Gastrocnemius medialis (tissue), 4 donors: Measurements from ENCODE around the gene PHF2. TPM values are rescaled to one million over a fixed set of nuclear protein-coding genes. Genes with fewer than 3 reads are reported as not detected.

ENCODE experiments used
- ATAC-seq, 2 donors: fragments of 150-250 bp; one replicate each; pipeline ENCODE4 v1.9.1; 2016
- DNase-seq, 2 donors: peaks; one replicate each; pipeline ENCODE4 v3.0.0-alpha.2; 2019
- H3K27ac ChIP-seq, 4 donors: fragments of 200-600 bp; sonication (generic); 1 replicate in 1 of 4; 2 replicates in 3 of 4; pipeline ENCODE4 v1.5.1; 2016 to 2018; ENCODE audit warnings: mild to moderate bottlenecking in 2 of 4, moderate library complexity in 1 of 4
- H3K27me3 ChIP-seq, 3 donors: fragments of 200-600 bp; sonication (generic) in 2 of 3; 1 replicate in 1 of 3; 2 replicates in 2 of 3; pipeline versions ENCODE4 v1.5.1 to v1.6.0; 2016 to 2019; ENCODE audit warnings: mild to moderate bottlenecking in 1 of 3, moderate library complexity in 1 of 3
- H3K36me3 ChIP-seq, 2 donors: fragments of 200-600 bp; sonication (generic) in 1 of 2; one replicate each; pipeline ENCODE4 v1.5.1; 2017 to 2018
- H3K4me1 ChIP-seq, 2 donors: fragments of 200-600 bp; sonication (generic) in 1 of 2; one replicate each; pipeline ENCODE4 v1.5.1; 2016 to 2017; ENCODE audit warnings: mild to moderate bottlenecking in 2 of 2
- H3K4me3 ChIP-seq, 4 donors: fragments of 200-600 bp; sonication (generic) in 3 of 4; 1 replicate in 1 of 4; 2 replicates in 3 of 4; pipeline ENCODE4 v1.5.1; 2016 to 2019; ENCODE audit warnings: mild to moderate bottlenecking in 2 of 4
- H3K9me3 ChIP-seq, 3 donors: fragments of 200-600 bp; sonication (generic) in 2 of 3; 1 replicate in 1 of 3; 2 replicates in 2 of 3; pipeline ENCODE4 v1.5.1; 2016 to 2019
- POLR2A ChIP-seq, 2 donors: fragments of 450-650 bp; IDR thresholded peaks; one replicate each; pipeline ENCODE4 v1.6.1; 2017; ENCODE audit warnings: antibody characterized with exemption in 2 of 2, mild to moderate bottlenecking in 2 of 2, moderate library complexity in 2 of 2
- in situ Hi-C, 4 donors: fragments of 200-750 bp; cut with MboI; loops; one replicate each; pipeline versions ENCODE4 v1.15.0 to v1.8.0; 2017; ENCODE audit warnings: low sequenced_read_pairs in 4 of 4
- intact Hi-C: fragments of 100-400 bp; cut with DNase I; formaldehyde crosslinking; loops from one replicate; pipeline ENCODE4 v1.15.1; 2023; ENCODE audit warnings: low total_unique reads
- total RNA-seq, 4 donors: library from RNA; depleted of rRNA; stranded (reverse); fragments of >200 nt; gene quantifications; one replicate each; pipeline versions ENCODE4 v1.1.0 to v1.2.3, GENCODE V29; 2016
- TF ChIP-seq, protein P1 (sequence below), 5 experiments: fragments of 450-650 bp in 3 of 5; fragments of 200-600 bp in 2 of 5; sonication (generic) in 2 of 5; IDR thresholded peaks in 4 of 5; conservative IDR thresholded peaks in 1 of 5; 1 replicate in 4 of 5; 2 replicates in 1 of 5; pipeline ENCODE4 v1.5.1; 2016 to 2019; ENCODE audit warnings: antibody characterized with exemption in 5 of 5, mild to moderate bottlenecking in 3 of 5, moderate library complexity in 3 of 5

PHF2 gene
- total RNA-seq, 4 donors from 2014 or later: 18.8 to 24.3 (median 21.9) TPM

DNA sequence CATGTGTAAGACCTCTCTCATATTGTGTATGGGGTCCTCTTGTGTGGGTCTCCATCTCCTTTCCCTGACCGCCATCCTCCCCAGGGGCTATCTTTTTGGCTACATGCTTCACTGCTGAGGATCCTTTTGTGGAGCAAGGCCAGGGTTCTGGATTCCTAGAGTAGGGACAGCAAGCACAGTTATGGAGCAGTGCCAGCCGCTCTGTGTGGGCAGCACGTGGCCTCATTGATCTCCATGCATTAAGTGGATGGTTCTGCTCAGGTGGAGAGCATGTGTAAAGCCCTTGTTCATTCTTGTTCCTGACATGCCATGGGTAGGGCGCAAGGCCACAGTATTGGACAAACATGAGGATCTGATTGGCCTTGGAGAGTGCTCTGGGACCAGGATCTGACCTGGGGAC, 8.9 kb downstream of the PHF2 start:
- intact Hi-C loops (no loop called here), in situ Hi-C loops (no loop called here)
- Histone ChIP-seq H3K4me3 (no peak overlapping the region), H3K4me1 (peaks cover 56 to 69% of the 10 kb centered on the region in 2 donors), H3K36me3 (no peaks in the 10 kb centered on the region), H3K27ac (no peak overlapping the region), H3K27me3 (no peaks in the 10 kb centered on the region), H3K9me3 (no peaks in the 10 kb centered on the region)
- DNase-seq: no peak
- TF ChIP-seq, protein P1, sequence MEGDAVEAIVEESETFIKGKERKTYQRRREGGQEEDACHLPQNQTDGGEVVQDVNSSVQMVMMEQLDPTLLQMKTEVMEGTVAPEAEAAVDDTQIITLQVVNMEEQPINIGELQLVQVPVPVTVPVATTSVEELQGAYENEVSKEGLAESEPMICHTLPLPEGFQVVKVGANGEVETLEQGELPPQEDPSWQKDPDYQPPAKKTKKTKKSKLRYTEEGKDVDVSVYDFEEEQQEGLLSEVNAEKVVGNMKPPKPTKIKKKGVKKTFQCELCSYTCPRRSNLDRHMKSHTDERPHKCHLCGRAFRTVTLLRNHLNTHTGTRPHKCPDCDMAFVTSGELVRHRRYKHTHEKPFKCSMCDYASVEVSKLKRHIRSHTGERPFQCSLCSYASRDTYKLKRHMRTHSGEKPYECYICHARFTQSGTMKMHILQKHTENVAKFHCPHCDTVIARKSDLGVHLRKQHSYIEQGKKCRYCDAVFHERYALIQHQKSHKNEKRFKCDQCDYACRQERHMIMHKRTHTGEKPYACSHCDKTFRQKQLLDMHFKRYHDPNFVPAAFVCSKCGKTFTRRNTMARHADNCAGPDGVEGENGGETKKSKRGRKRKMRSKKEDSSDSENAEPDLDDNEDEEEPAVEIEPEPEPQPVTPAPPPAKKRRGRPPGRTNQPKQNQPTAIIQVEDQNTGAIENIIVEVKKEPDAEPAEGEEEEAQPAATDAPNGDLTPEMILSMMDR (IDR thresholded peaks at IDR 0.05 in 4 of 5, conservative IDR thresholded peaks at IDR 0.05 in 1 of 5): no peak
- TF ChIP-seq POLR2A (IDR thresholded peaks at IDR 0.05): no peak
- no peak for ATAC-seq

DNA sequence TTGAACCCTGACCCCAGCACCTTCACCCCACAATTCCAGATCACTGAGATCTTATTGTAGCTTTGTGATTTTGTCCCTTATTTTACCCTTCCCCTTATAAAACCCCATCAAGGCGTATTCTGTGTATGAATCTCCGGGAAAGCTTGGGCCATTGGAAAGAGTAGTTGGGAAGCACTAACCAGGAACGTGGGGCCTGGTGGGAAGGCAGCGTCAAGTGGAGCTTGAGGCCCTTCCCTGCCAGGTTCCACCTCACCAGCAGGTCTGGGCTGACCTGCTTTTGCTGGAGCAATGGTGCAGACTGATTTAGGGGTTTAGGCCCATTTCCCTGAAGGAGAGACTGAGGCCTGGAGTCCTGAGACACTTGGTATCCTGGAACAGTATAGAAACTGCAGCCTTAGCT, 9.3 kb downstream of the PHF2 start:
- no peak overlapping the region for H3K27ac ChIP-seq
- no peak for ATAC-seq
- intact Hi-C loops (no loop called here), in situ Hi-C loops (no loop called here)
- DNase-seq: no peak
- H3K9me3 ChIP-seq: no peaks in the 10 kb centered on the region
- no peak overlapping the region for H3K4me3 ChIP-seq
- no peaks in the 10 kb centered on the region for H3K27me3 ChIP-seq
- no peak for TF ChIP-seq POLR2A (IDR thresholded peaks at IDR 0.05)
- TF ChIP-seq, protein P1 (IDR thresholded peaks at IDR 0.05 in 4 of 5, conservative IDR thresholded peaks at IDR 0.05 in 1 of 5): no peak
- no peaks in the 10 kb centered on the region for H3K36me3 ChIP-seq
- peaks cover 52 to 69% of the 10 kb centered on the region in 2 donors for H3K4me1 ChIP-seq

DNA sequence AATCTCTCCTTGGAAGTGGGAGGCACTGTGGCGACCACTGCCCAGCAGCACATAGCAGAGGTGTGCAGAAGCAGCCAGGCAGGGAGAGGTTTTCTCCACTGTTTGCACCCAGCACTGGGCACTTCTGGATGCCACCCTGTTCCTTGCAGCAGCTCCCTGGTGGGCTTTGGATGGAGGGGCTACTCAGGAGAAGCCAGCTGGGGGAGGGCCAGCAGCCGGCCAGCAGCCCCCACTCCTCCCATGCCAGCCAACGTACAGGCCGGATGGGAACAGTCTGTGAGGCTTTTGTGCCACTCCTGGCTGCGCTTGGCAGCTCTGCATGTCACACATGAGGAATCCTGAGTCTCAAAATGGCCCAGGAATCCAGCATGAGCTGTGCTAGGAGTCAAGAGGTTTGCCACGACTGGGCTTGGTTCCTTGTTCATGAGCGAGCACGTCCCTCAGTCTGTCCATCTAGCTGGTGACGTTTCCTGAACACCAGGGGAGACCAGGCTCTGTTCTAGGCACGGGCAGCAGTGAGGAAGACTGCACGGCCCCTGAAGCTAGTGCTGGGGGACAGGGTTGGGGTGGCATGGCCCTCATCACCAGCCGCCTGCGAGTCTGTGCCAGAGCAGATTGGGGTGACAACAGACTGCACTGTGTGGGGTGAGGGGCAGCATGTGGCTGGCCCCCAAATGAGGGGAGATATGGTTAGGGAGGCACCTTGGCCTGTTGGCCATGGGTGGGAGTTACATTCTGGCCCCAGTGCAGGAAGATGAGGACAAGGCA, 10.1 kb downstream of the PHF2 start:
- H3K4me3 ChIP-seq: no peak overlapping the region
- DNase-seq: no peak
- in situ Hi-C loops: no loop called here
- TF ChIP-seq, protein P1 (IDR thresholded peaks at IDR 0.05 in 4 of 5, conservative IDR thresholded peaks at IDR 0.05 in 1 of 5): no peak
- no peak for TF ChIP-seq POLR2A (IDR thresholded peaks at IDR 0.05)
- no peak for ATAC-seq
- no peaks in the 10 kb centered on the region for H3K36me3 ChIP-seq
- no peaks in the 10 kb centered on the region for H3K27me3 ChIP-seq
- no peaks in the 10 kb centered on the region for H3K9me3 ChIP-seq
- intact Hi-C loops: no loop called here
- peak overlapping the region in 1 of 4 donors; percentile 5 for H3K27ac ChIP-seq
- peaks cover 45 to 69% of the 10 kb centered on the region in 2 donors for H3K4me1 ChIP-seq

DNA sequence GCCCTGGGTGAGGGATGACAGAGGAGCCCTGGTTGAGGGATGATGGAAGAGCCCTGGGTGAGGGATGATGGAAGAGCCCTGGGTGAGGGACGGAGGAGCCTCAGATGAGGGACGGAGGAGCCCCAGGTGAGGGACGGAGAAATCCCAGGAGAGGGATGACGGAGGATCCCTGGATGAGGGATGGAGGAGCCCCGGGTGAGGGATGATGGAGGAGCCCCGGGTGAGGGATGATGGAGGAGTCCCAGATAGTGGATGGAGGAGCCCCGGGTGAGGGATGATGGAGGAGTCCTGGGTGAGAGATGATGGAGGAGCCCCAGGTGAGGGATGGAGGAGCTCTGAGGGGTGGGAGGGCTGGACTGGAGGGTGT, 10.9 kb downstream of the PHF2 start:
- no peaks in the 10 kb centered on the region for H3K9me3 ChIP-seq
- H3K4me1 ChIP-seq: peaks cover 40 to 63% of the 10 kb centered on the region in 2 donors
- DNase-seq (no peak), ATAC-seq (no peak)
- intact Hi-C loops (no loop called here), in situ Hi-C loops (no loop called here)
- TF ChIP-seq, protein P1 (IDR thresholded peaks at IDR 0.05 in 4 of 5, conservative IDR thresholded peaks at IDR 0.05 in 1 of 5): no peak
- TF ChIP-seq POLR2A (IDR thresholded peaks at IDR 0.05): no peak
- no peaks in the 10 kb centered on the region for H3K27me3 ChIP-seq
- no peaks in the 10 kb centered on the region for H3K36me3 ChIP-seq
- no peak overlapping the region for H3K27ac ChIP-seq
- no peak overlapping the region for H3K4me3 ChIP-seq
